GM19025 (cell line): Measurements from ENCODE around the gene ATAD3C.

Source experiments
- ATAC-seq: cut with Tn5 transposase; IDR thresholded peaks from one replicate; pipeline ENCODE4 v1.9.1; 2021; ENCODE audit warnings: mild to moderate bottlenecking, low read depth, moderate library complexity; ENCODE audit not compliant: unreplicated experiment

The ATAD3C gene

DNA sequence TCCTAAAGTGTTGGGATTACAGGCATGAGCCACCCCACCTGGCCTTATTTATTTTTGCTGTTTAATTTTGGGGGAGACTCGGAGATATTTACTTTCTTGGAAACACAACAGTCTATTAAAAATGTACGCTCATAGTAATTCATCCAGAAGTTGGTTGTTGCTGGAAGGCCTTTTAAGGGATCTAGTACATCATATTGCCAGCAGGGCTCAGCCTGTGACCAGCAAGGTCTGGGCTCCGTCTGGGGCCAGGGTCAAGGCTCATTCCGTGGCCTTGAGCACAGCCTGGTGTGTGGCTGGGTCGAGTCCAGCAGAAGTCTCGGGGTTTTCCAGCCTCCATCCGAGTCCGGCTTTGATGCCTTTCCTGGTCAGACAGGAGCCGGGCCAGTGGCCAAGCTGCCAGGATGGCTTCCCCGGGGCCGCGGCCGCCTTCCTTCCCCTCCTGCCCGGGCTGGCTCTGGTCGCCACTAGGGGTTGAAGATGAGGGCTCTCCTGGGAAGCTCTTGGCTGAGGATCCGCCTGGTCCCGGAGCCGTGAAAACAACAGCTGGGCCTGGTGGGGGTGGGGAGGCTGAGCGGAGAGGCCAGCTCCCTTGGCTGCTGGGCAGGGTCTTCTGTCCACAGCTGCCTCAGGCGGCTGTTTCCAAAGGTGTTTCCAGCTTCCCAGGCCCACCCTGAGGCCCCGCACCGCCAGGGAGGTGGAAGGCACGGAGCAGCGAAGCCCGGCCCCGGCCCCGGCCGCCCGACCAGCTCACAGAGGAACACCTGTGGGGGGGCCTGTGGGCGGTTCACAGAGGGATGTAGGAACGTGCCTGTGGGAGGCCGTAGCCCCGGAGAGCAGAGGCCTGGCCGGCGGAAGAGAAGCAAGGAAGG is 19.1 kb upstream of the ATAD3C start:
- ATAC-seq, result no peak

DNA sequence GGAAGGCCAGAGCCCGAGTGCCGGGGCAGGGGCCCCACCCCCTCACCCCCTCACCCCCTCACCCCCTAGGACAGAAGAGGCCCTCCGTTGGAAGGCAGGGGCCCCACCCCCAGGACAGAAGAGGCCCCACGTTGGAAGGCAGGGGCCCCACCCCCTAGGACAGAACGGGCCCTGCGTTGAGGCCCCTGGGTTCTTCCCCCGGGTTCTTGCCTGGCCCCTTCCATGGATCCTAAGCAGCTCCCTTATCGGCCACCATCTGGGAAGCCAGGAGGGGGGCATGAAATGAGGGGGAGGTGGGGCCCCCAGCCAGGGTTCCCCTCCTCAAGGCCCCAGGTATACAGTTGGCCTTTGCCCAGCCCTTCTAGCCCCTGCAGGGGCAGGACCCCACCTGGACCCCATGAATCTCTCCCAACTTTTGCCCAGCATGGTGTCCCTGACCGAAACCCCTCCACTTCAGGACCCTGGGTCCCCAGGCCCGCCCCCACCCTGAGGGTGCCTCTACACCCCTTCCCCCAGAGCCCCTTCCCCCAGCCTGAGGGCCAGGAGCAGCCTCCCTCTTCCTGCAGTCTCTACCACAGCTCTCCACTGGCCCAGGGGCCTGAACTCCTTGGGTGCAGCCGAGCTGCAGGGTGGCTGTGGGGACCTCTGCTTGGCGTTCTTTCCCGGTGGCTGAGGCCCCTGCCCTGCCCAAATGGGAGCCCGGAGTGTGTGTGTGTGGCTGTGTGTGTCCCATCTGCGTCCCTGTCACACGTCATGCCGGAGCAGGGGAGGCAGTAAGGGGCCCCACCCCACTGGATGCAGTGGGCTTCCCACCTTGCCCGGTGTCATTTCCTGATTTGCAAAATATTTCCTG is 18.3 kb upstream of the ATAD3C start:
- no peak for ATAC-seq

DNA sequence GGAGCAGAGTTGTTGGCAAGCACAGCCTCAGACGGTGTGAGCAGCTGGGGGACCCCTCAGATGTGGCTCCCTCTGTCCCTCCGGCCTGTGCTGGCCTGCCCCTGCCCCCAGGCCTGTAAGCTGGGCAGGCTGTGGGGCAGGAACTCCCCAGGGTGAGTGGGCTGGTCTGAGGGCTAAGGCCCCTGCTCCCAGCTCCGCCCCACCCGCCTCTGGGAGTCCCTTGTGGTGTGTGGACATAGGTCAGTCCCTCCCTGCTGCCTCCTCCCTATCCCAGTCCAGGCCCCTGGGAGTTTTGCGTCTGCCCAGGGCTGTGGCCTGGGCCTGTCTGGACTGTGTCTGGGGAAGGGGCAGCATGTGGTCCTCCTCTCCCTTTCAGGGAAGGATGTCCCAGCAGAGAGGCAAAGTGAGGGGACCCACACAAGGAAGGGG is 17.6 kb upstream of the ATAD3C start:
- no peak for ATAC-seq

DNA sequence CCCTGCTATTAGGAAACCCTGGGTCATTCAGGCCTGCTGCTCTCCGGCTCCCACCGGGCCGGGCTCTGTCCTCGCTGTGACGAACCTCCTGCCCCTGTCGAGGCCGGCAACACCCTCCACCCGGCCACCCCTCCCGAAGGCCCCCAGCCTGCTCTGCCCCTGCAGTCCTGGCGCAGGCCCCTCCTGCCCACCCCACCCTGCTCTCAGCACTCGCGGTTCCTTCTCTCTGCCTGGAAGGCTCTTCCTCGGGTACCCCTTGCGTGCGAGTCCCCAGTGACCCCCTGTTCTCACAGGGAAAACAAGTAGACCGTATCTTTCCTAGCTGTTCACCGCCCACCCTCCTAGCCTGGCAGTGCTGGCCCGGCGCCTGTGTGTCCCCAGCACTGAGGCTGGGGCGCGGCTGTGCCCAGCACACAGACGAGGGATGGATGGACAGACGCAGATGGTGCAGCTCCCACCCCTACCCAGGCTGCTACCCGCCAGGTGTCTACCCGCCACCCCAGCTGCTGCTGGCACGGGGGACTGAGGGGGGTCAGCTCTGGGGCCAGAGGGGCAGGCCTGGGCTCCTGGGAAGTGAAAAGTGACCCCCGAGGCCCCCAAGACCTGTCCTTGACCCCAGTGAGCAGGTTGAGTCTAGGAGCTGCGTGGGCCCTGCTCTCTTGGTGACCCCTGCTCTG is 17.1 kb upstream of the ATAD3C start:
- no peak for ATAC-seq

DNA sequence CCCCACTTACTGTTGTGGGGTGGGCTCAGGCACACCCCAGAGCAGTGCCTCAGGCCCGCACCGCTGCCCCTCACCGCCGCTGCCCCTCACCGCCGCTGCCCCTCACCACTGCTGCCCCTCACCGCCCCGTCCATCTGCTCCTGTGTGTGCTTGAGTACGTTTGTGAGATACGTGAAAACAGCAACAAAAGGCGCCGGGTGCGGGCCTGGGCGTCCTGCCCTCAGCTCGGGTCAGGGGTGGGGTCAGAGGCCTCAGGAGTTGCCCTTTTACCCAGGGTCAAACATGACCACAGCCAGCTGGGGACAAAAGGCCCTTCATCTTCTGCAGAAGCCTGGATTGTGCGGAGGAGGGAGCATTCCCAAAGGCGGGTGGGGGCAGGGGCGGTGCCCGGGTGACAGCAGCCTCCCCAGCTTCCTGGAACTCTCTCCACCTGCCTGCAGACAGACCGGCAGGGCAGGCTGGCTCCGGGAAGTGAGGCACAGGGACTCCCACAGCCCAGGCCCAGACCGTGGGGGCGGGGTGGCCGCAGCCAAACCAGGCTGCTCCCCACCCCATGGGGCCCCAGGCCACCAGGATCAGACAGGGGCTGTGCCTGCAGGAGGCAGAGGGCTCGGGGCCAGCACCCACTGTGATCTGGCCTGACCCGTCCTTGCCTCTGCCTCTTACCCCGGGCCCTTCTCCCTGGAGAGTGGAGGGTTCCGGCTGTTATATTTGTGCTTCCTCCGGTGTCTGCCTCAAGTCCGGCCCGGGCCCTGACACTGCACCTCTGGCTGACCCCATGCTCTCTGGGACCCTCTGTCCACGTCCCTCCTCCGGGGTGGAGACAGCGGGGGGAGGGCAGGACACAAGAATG is 16.3 kb upstream of the ATAD3C start:
- ATAC-seq, result no peak

DNA sequence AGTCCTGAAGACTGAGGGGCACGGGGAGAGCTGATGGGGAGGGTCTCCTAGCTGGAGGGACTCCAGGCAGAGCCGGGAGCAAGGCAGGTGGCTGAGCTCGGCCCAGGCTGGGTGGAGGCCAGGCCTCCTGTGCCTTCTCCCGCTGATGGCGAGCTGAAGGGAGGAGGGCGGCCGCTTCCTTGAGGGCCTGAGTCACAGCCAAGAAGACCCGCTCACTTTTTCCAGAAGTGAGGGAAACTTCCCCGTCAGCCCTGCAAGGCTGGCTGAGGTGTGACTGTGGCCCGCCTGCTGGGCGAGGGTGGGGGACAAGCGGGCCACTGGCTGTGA is 15.7 kb upstream of the ATAD3C start:
- ATAC-seq, result no peak

DNA sequence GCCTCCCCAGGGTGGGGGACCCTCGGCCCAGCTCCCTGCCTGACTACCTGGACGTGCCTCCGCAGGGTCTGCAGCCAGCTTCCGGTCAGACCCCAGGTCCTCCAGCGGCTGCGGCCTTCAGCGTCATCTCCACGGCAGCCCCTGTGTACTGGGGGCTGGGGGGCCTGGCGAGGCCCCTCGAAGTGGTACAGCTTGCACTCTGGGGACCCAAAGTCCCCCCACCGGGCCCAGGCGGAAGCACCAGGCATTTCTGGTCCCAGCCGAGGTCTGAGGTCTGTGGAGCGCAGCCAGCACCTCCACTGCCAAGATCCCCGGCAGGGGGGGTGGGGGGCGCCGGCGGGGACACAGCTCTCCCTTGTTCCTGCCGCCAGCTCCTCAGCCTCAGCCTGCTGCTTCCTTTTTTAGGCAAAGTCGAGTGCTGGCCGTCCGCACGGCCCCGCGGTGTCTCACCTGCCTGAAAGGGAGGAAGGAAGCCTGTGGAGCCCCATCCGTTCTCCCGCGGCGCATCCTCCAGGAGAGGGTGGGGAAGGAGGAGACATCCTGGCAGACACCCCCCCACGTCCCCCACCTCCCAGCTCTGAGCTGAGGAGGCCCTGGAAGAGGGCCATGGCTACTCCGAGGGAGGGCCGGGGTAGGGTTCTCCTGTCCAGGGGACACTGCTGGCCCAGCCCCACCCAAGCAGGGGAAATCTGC is 15.2 kb upstream of the ATAD3C start:
- no peak for ATAC-seq

DNA sequence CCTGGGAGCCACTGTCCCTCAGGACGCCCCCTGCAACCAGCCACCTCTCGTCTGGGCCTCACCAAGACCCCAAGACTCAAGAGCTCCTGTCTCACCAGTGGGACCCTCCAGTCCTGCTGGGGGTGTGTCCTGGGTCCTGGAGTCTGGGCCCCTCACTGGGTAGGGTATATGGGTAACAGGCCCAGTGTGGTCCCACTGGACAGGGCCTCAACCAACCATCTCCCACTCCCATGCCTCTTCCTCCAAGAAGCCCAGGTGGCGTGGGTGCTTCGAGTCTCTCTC is 14.7 kb upstream of the ATAD3C start:
- ATAC-seq, result no peak

DNA sequence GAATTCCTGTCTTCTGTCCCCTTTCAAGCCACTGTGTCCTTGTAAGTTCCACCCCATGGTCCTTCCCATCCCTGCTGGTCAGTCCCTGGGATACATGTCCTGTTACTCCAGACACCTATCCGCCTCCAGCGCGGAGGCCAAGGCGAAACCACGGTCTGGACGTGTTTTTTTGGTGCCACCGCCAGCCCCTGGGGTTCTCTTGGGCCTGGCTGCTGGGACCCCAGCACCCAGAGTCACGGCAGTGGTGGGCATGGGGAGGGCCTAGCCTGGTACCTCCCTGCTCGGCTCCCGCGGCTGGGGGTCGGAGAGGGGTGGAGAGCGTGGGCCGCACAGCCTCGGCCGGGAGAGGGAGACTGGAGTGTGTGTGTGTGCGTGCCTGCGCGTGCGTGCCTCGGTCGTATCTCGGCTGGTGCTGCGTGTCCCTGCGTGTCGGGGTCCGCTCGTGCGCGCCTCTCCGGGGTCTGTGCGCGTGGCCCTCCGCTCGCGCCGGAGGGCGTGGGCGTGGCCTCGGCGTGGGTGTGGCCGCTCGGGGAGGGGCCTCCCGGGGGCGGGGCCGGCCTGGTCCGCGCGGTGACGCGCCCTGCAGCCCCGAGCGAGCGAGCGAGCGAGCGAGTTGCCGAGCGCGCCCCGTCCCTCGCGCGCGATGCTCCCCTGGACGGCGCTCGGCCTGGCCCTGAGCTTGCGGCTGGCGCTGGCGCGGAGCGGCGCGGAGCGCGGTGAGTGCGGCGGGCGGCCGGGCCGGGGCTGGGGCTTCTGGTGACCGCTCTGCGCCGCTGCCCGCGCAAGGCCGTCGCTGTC is 14.2 kb upstream of the ATAD3C start, which contains the start of gene VWA1:
Gene VWA1, plus strand, starts transcription at position 585 of the 798 bp plus-strand sequence. Its CDS starts 59 bp downstream, at position 644.
- ATAC-seq, result no peak

DNA sequence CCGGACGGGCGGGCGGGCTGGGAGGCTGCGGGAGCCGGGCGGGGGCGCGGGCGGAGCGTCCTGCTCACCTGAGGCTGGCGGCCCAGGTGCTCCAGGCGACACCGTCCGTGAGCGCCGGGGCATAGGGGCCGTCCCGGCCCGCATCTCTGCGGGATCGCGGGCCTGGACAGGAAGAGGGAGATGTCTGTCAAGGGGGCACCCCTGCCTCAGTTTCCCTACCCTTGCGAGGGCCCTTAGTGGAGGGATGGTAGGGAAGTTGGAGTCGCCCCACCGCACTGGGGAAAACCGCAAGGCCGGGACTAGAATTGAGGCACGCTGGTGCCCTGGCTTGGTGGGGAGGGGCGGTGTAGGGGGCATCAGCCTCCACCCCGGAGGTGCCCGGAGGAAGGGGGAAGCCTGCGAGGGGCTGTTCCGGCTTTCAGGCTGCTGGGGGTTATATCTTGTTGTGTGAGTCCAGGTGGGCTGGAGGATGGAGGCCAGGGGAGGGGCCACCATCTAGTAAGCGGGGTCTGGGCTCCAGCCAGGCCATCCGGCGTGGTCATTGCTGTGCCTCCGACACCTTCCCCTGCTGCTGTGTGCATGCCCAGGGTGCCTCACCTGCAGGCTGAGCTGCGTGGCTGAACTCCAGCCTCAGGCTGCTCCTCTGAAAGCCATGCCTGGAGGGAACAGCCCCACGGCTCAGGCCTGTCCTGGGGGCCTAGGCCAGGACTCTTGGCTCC is 13.4 kb upstream of the ATAD3C start:
- no peak for ATAC-seq

DNA sequence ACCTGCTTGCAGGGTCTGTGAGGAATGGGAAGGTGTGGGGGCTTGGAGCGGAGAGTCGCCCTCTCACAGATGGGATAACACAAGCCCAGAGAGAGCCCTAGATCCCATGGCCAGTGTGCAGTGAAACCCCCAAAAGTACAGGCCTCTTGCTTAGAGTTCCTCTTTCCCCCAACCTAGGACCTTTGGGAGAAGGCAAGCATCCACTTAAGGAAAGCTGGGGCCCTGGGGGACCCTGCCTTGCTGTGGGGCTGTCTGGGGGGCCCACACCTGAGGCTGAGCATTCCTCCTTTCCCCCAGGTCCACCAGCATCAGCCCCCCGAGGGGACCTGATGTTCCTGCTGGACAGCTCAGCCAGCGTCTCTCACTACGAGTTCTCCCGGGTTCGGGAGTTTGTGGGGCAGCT is 12.9 kb upstream of the ATAD3C start:
- ATAC-seq, result no peak

DNA sequence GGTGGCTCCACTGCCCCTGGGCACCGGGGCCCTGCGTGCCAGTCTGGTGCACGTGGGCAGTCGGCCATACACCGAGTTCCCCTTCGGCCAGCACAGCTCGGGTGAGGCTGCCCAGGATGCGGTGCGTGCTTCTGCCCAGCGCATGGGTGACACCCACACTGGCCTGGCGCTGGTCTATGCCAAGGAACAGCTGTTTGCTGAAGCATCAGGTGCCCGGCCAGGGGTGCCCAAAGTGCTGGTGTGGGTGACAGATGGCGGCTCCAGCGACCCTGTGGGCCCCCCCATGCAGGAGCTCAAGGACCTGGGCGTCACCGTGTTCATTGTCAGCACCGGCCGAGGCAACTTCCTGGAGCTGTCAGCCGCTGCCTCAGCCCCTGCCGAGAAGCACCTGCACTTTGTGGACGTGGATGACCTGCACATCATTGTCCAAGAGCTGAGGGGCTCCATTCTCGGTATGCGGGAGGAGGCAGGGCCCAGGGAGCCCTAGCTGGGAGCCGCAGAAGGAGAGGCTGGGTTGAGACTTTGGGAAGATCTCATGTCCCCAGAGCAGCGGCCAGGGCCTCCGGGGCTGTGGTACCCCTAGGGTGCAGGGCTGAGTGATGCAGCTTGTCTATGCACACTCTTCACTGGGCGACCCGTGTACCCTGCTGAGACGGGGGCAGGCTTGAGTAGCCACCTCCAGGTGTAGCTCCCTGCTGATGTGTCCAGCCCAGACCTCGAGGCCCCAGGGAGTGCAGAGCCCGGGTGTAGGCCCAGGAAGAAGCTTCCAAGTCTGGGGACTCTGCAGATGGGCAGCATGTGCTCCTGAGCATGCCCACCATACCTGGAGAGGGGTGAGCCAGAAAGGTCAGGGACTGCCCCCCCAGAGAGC is 12.2 kb upstream of the ATAD3C start:
- ATAC-seq, result no peak

DNA sequence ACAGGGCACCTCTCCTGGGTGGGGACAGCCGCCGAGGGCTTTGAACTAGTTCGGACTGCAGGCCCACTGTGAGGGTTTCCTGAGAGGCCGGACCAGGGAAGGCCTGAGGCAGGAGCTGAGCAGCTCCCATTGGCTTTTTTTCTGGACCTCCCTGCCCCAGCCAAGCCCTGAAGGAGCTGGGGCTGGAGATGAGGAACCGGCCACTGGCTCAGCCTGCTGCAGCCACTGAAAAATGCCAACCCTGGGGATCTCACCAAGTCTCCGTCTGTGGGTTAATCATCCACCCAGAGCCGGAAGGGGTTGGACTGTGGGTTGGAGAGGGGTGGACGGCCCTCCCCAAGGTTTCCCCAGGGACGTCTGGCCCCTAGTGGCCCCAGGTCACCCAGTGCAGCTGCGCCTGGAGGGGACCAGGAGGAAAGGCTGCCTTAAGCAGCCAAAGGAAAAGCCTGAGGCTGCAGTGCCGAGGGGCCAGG is 11.5 kb upstream of the ATAD3C start:
- ATAC-seq, result peak; percentile 75

DNA sequence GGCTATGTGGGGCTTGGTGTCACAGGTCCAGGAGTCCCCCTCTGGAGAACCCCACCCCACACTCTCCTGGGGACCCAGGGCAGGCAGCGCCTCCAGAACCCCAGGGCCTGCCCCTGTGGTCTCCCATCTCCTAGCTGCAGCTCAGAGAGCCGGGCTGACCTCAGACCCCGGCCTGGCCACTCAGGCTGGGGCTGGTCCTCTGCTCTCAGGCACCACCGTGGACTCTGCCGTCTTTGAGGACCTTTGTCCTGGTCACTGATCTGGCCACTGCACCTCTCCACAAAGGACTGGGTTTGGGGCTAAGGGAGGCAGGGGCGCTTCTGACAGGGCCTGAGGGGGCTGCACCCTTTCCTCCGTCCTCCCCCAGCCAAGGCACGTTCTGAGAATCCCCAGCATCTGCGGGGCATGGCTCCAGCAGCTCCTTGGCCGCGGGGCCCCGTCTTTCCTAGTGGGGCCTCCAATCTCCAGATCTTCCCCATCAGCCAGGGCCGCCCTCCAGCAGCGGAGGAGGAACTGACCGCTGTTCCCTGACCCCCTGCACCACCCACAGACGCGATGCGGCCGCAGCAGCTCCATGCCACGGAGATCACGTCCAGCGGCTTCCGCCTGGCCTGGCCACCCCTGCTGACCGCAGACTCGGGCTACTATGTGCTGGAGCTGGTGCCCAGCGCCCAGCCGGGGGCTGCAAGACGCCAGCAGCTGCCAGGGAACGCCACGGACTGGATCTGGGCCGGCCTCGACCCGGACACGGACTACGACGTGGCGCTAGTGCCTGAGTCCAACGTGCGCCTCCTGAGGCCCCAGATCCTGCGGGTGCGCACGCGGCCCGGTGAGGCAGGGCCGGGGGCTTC is 10.7 kb upstream of the ATAD3C start:
- ATAC-seq, result no peak

DNA sequence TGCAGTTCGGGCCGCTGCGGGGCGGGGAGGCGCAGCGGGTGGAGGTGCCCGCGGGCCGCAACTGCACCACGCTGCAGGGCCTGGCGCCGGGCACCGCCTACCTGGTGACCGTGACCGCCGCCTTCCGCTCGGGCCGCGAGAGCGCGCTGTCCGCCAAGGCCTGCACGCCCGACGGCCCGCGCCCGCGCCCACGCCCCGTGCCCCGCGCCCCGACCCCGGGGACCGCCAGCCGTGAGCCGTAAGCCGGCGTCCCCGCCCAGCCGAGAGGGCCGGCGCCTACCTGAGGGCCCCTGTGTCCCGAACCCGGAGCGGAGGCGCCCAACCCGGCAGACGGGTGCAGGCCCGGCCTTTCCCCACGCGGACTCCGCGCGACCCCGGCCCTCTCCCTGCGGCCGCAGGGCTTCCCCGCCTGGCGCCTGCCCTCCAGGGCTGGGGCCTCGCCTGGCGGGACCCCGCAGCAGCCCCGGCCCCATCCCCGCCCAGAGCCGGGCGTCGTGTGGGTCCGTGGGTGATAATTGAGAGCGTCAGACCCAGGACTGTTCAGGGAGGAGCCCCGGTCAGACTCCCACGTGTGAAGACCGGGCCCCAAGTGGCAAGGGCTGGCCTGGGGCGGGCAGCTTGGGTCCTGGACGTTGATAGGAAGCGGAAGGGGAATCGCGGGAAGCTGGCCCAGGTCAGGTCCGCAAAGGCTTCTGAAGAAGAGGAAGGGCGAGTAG is 9.8 kb upstream of the ATAD3C start:
- no peak for ATAC-seq
